GM12891 (cell line): ENCODE data around the gene C1QTNF4.

ENCODE experiments used
- PAX5 ChIP-seq: IDR thresholded peaks from 2 replicates; pipeline ENCODE4 v1.6.1; 2011; ENCODE audit warnings: low read length, moderate library complexity, mild to moderate bottlenecking; ENCODE audit not compliant: insufficient read depth, severe bottlenecking
- POLR2A ChIP-seq: IDR thresholded peaks from 2 replicates; pipeline ENCODE4 v1.6.1; 2011; ENCODE audit warnings: low read depth, low read length, control low read depth
- POLR2AphosphoS5 ChIP-seq: IDR thresholded peaks from 2 replicates; pipeline ENCODE4 v1.6.1; 2011; ENCODE audit warnings: low read depth, low read length, control low read depth
- POU2F2 ChIP-seq: IDR thresholded peaks from 2 replicates; pipeline ENCODE4 v1.6.1; 2011; ENCODE audit warnings: low read depth, mild to moderate bottlenecking, control low read depth, low read length, moderate library complexity
- SPI1 ChIP-seq: IDR thresholded peaks from 2 replicates; pipeline ENCODE4 v1.6.1; 2011; ENCODE audit warnings: low read depth, low read length, control low read depth
- TAF1 ChIP-seq: IDR thresholded peaks from 2 replicates; pipeline ENCODE4 v1.6.1; 2011; ENCODE audit warnings: low read depth, low read length, control low read depth

DNA sequence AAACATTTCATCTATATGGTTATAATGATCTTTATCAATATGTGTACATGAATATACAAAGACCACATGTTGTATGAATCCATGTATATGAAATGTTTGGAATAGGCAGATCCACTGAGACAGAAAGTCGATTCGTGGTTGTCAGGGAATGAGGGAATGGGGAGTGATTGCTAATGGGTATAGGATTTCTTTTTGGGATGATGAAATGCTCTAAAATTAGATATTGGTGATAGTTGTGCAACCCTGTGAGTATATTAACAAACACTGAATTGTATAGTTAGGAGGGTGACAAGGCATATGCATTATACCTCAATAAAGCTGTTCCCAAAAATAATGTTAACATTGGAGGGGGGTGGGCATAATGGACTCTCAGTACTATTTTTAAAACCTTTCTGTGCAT, 33.8 kb downstream of the C1QTNF4 start:
- no peak for TF ChIP-seq POLR2A
- no peak for TF ChIP-seq SPI1
- TF ChIP-seq POLR2AphosphoS5, result no peak
- no peak for TF ChIP-seq POU2F2
- TF ChIP-seq TAF1, result no peak
- TF ChIP-seq PAX5, result no peak
